Lung microvascular endothelial cell (primary cell): ENCODE results near the gene CCDC197. TPM values are rescaled to one million over a fixed set of nuclear protein-coding genes. Genes with fewer than 3 reads are reported as not detected.

Experiments
- DNase-seq, 2 donors: peaks; one replicate each; pipeline versions ENCODE4 v3.0.0 to v3.0.0-alpha.2; 2010; ENCODE audit warnings: low read depth in 2 of 2
- total RNA-seq: library from RNA; depleted of rRNA; stranded (reverse); fragments of >200 nt; gene quantifications from 2 replicates; pipeline ENCODE4 v1.2.1, GENCODE V29; 2014

CCDC197 gene
- total RNA-seq, 1 donor from 2014 or later = not detected

GRCh38 chr14:94056579-94057308 lies 59.6 kb downstream of the CCDC197 start:
- no peak for DNase-seq

- no peak for DNase-seq
Observed at GRCh38 chr14:94058128-94058673, 61.1 kb downstream of the CCDC197 start.

Other genes with a start within 250 kb of the CCDC197 start
- not detected in 2 replicates for gene PRIMA1, start 208.8 kb upstream of the CCDC197 start, total RNA-seq
- gene FAM181A, start 70.0 kb upstream of the CCDC197 start, total RNA-seq = not detected in 2 replicates
- gene ASB2, start 20.7 kb upstream of the CCDC197 start, total RNA-seq = not detected in 2 replicates
- 0.40 and 0.44 TPM in 2 replicates for gene OTUB2, start 29.0 kb downstream of the CCDC197 start, total RNA-seq
- 53.8 and 79.8 TPM in 2 replicates for gene DDX24, start 83.9 kb downstream of the CCDC197 start, total RNA-seq
- gene IFI27L1, start 84.0 kb downstream of the CCDC197 start, total RNA-seq = 8.3 and 14.2 TPM in 2 replicates
- 7.9 and 78.0 TPM in 2 replicates for gene IFI27, start 113.4 kb downstream of the CCDC197 start, total RNA-seq
- 9.3 and 15.0 TPM in 2 replicates for gene IFI27L2, start 132.3 kb downstream of the CCDC197 start, total RNA-seq
- gene PPP4R4, start 177.0 kb downstream of the CCDC197 start, total RNA-seq = under 0.01 TPM in 1 of 2 replicates, not detected in the other